ENCODE measurements around the gene NOTUM. TPM values are rescaled to one million over a fixed set of nuclear protein-coding genes. Genes with fewer than 3 reads are reported as not detected.

The NOTUM gene
- total and polyA plus RNA-seq, 9 of the 15 experiments (the other 6 are each of a cell fraction or from before 2014, with no cell fraction given): 0.03 to 14.0 (median 4.1) TPM

GRCh38 chr17:81922566-81923301 is 38.3 kb downstream of the NOTUM start (continued):
- TF ChIP-seq, protein P1, sequence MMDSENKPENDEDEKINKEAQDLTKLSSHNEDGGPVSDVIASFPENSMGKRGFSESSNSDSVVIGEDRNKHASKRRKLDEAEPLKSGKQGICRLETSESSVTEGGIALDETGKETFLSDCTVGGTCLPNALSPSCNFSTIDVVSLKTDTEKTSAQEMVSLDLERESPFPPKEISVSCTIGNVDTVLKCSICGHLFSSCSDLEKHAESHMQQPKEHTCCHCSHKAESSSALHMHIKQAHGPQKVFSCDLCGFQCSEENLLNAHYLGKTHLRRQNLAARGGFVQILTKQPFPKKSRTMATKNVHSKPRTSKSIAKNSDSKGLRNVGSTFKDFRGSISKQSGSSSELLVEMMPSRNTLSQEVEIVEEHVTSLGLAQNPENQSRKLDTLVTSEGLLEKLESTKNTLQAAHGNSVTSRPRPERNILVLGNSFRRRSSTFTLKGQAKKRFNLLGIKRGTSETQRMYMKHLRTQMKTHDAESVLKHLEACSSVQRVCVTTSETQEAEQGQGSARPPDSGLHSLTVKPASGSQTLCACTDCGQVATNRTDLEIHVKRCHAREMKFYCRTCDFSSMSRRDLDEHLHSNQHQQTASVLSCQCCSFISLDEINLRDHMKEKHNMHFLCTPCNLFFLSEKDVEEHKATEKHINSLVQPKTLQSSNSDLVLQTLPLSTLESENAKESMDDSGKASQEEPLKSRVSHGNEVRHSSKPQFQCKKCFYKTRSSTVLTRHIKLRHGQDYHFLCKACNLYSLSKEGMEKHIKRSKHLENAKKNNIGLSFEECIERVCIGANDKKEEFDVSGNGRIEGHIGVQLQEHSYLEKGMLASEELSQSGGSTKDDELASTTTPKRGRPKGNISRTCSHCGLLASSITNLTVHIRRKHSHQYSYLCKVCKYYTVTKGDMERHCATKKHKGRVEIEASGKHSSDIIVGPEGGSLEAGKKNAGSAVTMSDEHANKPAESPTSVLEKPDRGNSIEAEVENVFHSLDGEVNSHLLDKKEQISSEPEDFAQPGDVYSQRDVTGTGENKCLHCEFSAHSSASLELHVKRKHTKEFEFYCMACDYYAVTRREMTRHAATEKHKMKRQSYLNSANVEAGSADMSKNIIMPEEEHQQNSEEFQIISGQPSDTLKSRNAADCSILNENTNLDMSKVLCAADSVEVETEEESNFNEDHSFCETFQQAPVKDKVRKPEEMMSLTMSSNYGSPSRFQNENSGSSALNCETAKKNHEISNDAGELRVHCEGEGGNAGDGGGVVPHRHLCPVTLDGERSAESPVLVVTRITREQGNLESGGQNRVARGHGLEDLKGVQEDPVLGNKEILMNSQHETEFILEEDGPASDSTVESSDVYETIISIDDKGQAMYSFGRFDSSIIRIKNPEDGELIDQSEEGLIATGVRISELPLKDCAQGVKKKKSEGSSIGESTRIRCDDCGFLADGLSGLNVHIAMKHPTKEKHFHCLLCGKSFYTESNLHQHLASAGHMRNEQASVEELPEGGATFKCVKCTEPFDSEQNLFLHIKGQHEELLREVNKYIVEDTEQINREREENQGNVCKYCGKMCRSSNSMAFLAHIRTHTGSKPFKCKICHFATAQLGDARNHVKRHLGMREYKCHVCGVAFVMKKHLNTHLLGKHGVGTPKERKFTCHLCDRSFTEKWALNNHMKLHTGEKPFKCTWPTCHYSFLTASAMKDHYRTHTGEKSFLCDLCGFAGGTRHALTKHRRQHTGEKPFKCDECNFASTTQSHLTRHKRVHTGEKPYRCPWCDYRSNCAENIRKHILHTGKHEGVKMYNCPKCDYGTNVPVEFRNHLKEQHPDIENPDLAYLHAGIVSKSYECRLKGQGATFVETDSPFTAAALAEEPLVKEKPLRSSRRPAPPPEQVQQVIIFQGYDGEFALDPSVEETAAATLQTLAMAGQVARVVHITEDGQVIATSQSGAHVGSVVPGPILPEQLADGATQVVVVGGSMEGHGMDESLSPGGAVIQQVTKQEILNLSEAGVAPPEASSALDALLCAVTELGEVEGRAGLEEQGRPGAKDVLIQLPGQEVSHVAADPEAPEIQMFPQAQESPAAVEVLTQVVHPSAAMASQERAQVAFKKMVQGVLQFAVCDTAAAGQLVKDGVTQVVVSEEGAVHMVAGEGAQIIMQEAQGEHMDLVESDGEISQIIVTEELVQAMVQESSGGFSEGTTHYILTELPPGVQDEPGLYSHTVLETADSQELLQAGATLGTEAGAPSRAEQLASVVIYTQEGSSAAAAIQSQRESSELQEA (IDR thresholded peaks at IDR 0.05; ENCODE audit: low read depth): no peak
- TF ChIP-seq HNRNPH1 (optimal IDR thresholded peaks at IDR 0.05; ENCODE audit: low read depth, low read length) (no peak), ZNF449 (CRISPR knock-in tag; IDR thresholded peaks at IDR 0.05) (no peak), HBP1 (CRISPR knock-in tag; IDR thresholded peaks at IDR 0.05) (no peak), FOSL1 (tag; conservative IDR thresholded peaks at IDR 0.05) (no peak), PYGO2 (tag; IDR thresholded peaks at IDR 0.05) (no peak), TCF3 (CRISPR knock-in tag; IDR thresholded peaks at IDR 0.05) (no peak), POLR3G (IDR thresholded peaks at IDR 0.05; ENCODE audit: extremely low read depth, insufficient read length, insufficient replicate concordance) (no peak), TEAD1 (CRISPR knock-in tag; IDR thresholded peaks at IDR 0.05) (no peak), FOXK2 (conservative IDR thresholded peaks at IDR 0.05 in 1 of 2, IDR thresholded peaks at IDR 0.05 in 1 of 2; ENCODE audit: low read depth in 2 of 2) (no peak), SAFB (IDR thresholded peaks at IDR 0.05; ENCODE audit: borderline replicate concordance, low read depth, low read length) (no peak), HMG20A (CRISPR knock-in tag; conservative IDR thresholded peaks at IDR 0.05) (no peak), PHF8 (IDR thresholded peaks at IDR 0.05; ENCODE audit: borderline replicate concordance, low read length) (no peak), ZNF77 (CRISPR knock-in tag; IDR thresholded peaks at IDR 0.05) (no peak)
- TF ChIP-seq, protein P2, sequence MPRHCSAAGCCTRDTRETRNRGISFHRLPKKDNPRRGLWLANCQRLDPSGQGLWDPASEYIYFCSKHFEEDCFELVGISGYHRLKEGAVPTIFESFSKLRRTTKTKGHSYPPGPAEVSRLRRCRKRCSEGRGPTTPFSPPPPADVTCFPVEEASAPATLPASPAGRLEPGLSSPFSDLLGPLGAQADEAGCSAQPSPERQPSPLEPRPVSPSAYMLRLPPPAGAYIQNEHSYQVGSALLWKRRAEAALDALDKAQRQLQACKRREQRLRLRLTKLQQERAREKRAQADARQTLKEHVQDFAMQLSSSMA (CRISPR knock-in tag; IDR thresholded peaks at IDR 0.05): no peak
